H1 (cell line): Measurements from ENCODE around the gene ARHGEF25. TPM values are rescaled to one million over a fixed set of nuclear protein-coding genes. Genes with fewer than 3 reads are reported as not detected.

ENCODE experiments used
- CTCF ChIA-PET: fragments of 300-600 bp; sonication (Branson Sonifier 250); formaldehyde crosslinking; loops from one replicate; lab custom pipeline; 2021; ENCODE audit not compliant: partially characterized antibody; lab: Charles Lee
- POLR2A ChIA-PET: fragments of 300-600 bp; sonication (Branson Sonifier 250); formaldehyde crosslinking; loops from one replicate; lab custom pipeline; 2021; ENCODE audit warnings: inconsistent platforms; ENCODE audit not compliant: partially characterized antibody; lab: Charles Lee
- DNase-seq, 2 experiments: peaks; one replicate each; pipeline versions ENCODE4 v3.0.0 to v3.0.0-alpha.2; 2010 to 2022; ENCODE audit warnings: low spot score in 2 of 2, low read depth in 1 of 2, mixed read lengths in 1 of 2
- FAIRE-seq: peaks from 2 replicates; lab custom pipeline; 2011; peaks lifted over from hg19 to GRCh38; lab: Jason Lieb, UNC
- H2AFZ ChIP-seq: 2 replicates; pipeline ENCODE4 v1.8.1; 2012; ENCODE audit warnings: low read length, inconsistent platforms
- H2AK5ac ChIP-seq: 2 replicates; pipeline ENCODE4 v1.6.1; 2013; ENCODE audit warnings: low read depth, low read length
- H2BK120ac ChIP-seq: replicated peaks from 2 replicates; pipeline ENCODE3; 2013; ENCODE audit warnings: low read depth, low read length, inconsistent platforms
- H2BK12ac ChIP-seq: 2 replicates; pipeline ENCODE4 v1.6.1; 2013; ENCODE audit warnings: low read depth, low read length
- H2BK15ac ChIP-seq: 2 replicates; pipeline ENCODE4 v1.6.1; 2013; ENCODE audit warnings: low read length
- H2BK20ac ChIP-seq: 2 replicates; pipeline ENCODE4 v1.6.1; 2013; ENCODE audit warnings: low read length
- H2BK5ac ChIP-seq: 2 replicates; pipeline ENCODE4 v1.6.1; 2013; ENCODE audit warnings: low read depth, low read length
- H3K14ac ChIP-seq: 2 replicates; pipeline ENCODE4 v1.6.1; 2013; ENCODE audit warnings: inconsistent platforms; ENCODE audit not compliant: insufficient read length
- H3K18ac ChIP-seq: 2 replicates; pipeline ENCODE4 v1.6.1; 2013; ENCODE audit warnings: low read length; ENCODE audit errors: extremely low read depth
- H3K23ac ChIP-seq: 2 replicates; pipeline ENCODE4 v1.6.1; 2013; ENCODE audit warnings: inconsistent platforms; ENCODE audit not compliant: insufficient read length
- H3K23me2 ChIP-seq: 2 replicates; pipeline ENCODE4 v1.6.1; 2013; ENCODE audit warnings: low read depth, low read length
- H3K27ac ChIP-seq: 2 replicates; pipeline ENCODE4 v1.6.1; 2011; ENCODE audit warnings: low read depth, low read length, inconsistent platforms
- H3K27me3 ChIP-seq, 4 experiments: replicated peaks in 1 of 4; 1 replicate in 1 of 4; 2 replicates in 3 of 4; pipeline versions ENCODE4 v1.6.1 to v1.8.1; 2011 to 2013; ENCODE audit warnings: low read length in 3 of 4, mild to moderate bottlenecking in 3 of 4, inconsistent platforms in 2 of 4, mixed read lengths in 2 of 4, moderate library complexity in 1 of 4; ENCODE audit not compliant: control insufficient read depth in 3 of 4, insufficient read depth in 3 of 4; ENCODE audit errors: extremely low read depth in 1 of 4
- H3K36me3 ChIP-seq, 4 experiments: 2 replicates each; pipeline versions ENCODE4 v1.6.1 to v1.8.1; 2011 to 2013; ENCODE audit warnings: mild to moderate bottlenecking in 4 of 4, low read length in 3 of 4, moderate library complexity in 2 of 4, control low read depth in 1 of 4, inconsistent platforms in 1 of 4; ENCODE audit not compliant: insufficient read depth in 4 of 4, control insufficient read depth in 2 of 4
- H3K4ac ChIP-seq: replicated peaks from 2 replicates; pipeline ENCODE3; 2013; ENCODE audit warnings: low read length, low read depth, mixed read lengths, inconsistent platforms; ENCODE audit not compliant: insufficient read length
- H3K4me1 ChIP-seq, 4 experiments: replicated peaks in 1 of 4; 1 replicate in 1 of 4; 2 replicates in 3 of 4; pipeline versions ENCODE4 v1.6.1 to v1.8.1; 2011 to 2013; ENCODE audit warnings: low read length in 3 of 4, inconsistent platforms in 2 of 4, mixed read lengths in 1 of 4; ENCODE audit not compliant: insufficient read depth in 4 of 4, control insufficient read depth in 3 of 4
- H3K4me2 ChIP-seq, 2 experiments: 2 replicates each; pipeline versions ENCODE4 v1.6.1 to v1.8.1; 2011 to 2013; ENCODE audit warnings: low read depth in 2 of 2, low read length in 2 of 2, control low read depth in 1 of 2, inconsistent platforms in 1 of 2, mild to moderate bottlenecking in 1 of 2; ENCODE audit not compliant: insufficient read depth in 1 of 2
- H3K4me3 ChIP-seq, 4 experiments: fragments of 200-600, 300-600 bp in 1 of 4; sonication (generic), shearing (Covaris generic), sonication (Bioruptor Twin) in 1 of 4; 2 replicates each; pipeline versions ENCODE4 v1.5.1 to v1.8.1; 2011 to 2016; ENCODE audit warnings: low read length in 4 of 4, low read depth in 3 of 4, control low read depth in 2 of 4, inconsistent platforms in 2 of 4, mild to moderate bottlenecking in 2 of 4, mixed read lengths in 1 of 4, moderate library complexity in 1 of 4; ENCODE audit not compliant: insufficient read depth in 2 of 4; ENCODE audit errors: extremely low read depth in 1 of 4
- H3K56ac ChIP-seq: replicated peaks from 2 replicates; pipeline ENCODE3; 2013; ENCODE audit warnings: low read depth, mild to moderate bottlenecking, mixed read lengths, low read length, inconsistent platforms; ENCODE audit not compliant: insufficient read length
- H3K79me1 ChIP-seq: 2 replicates; pipeline ENCODE4 v1.6.1; 2013; ENCODE audit warnings: low read depth, low read length, control low read depth
- H3K79me2 ChIP-seq, 2 experiments: 2 replicates each; pipeline versions ENCODE4 v1.6.1 to v1.8.1; 2012 to 2013; ENCODE audit warnings: low read length in 2 of 2, mild to moderate bottlenecking in 2 of 2, inconsistent platforms in 1 of 2; ENCODE audit not compliant: insufficient read depth in 2 of 2, control insufficient read depth in 1 of 2
- H3K9ac ChIP-seq, 4 experiments: replicated peaks in 1 of 4; 1 replicate in 1 of 4; 2 replicates in 3 of 4; pipeline versions ENCODE4 v1.6.1 to v1.8.1; 2011 to 2013; ENCODE audit warnings: low read depth in 3 of 4, low read length in 3 of 4, control low read depth in 2 of 4, mild to moderate bottlenecking in 2 of 4, moderate library complexity in 2 of 4, inconsistent platforms in 1 of 4; ENCODE audit errors: extremely low read depth in 1 of 4
- H3K9me3 ChIP-seq, 2 experiments: 2 replicates each; pipeline versions ENCODE4 v1.6.1 to v1.8.1; 2012 to 2013; ENCODE audit warnings: mild to moderate bottlenecking in 2 of 2, moderate library complexity in 2 of 2, control low read depth in 1 of 2, inconsistent platforms in 1 of 2, low read depth in 1 of 2, low read length in 1 of 2, mixed read lengths in 1 of 2; ENCODE audit not compliant: insufficient read depth in 2 of 2
- H4K20me1 ChIP-seq, 2 experiments: replicated peaks in 1 of 2; 2 replicates each; pipeline versions ENCODE3 to v1.8.1; 2011 to 2013; ENCODE audit warnings: inconsistent platforms in 2 of 2, low read length in 2 of 2, mild to moderate bottlenecking in 1 of 2; ENCODE audit not compliant: insufficient read depth in 2 of 2, control insufficient read depth in 1 of 2
- H4K5ac ChIP-seq: 2 replicates; pipeline ENCODE4 v1.6.1; 2013; ENCODE audit warnings: low read length, low read depth, mixed read lengths, inconsistent platforms; ENCODE audit not compliant: insufficient read length
- H4K8ac ChIP-seq: 2 replicates; pipeline ENCODE4 v1.8.0; 2013; ENCODE audit warnings: mild to moderate bottlenecking, moderate library complexity, low read length, inconsistent platforms; ENCODE audit not compliant: insufficient read depth; ENCODE audit errors: extremely low read depth
- H4K91ac ChIP-seq: replicated peaks from 2 replicates; pipeline ENCODE3; 2013; ENCODE audit warnings: low read length, mixed read lengths, inconsistent platforms; ENCODE audit not compliant: insufficient read length
- FOSL1 ChIP-seq: IDR thresholded peaks from 2 replicates; pipeline ENCODE4 v1.6.1; 2011; ENCODE audit warnings: mild to moderate bottlenecking, low read depth, low read length, moderate library complexity; ENCODE audit not compliant: insufficient read depth
- JUN ChIP-seq: IDR thresholded peaks from 2 replicates; pipeline ENCODE4 v1.6.1; 2011; ENCODE audit warnings: low read depth, mild to moderate bottlenecking, improper control_type of control experiment, low read length
- KDM1A ChIP-seq: fragments of 200-600, 300-600 bp; sonication (generic); IDR thresholded peaks from 2 replicates; pipeline ENCODE4 v1.7.1; 2016; ENCODE audit warnings: mild to moderate bottlenecking, low read length, borderline replicate concordance
- KDM4A ChIP-seq: IDR thresholded peaks from one replicate; pipeline ENCODE4 v1.7.1; 2012; ENCODE audit warnings: low read depth, mild to moderate bottlenecking, moderate library complexity, low read length, inconsistent platforms; ENCODE audit not compliant: severe bottlenecking
- NRF1 ChIP-seq: IDR thresholded peaks from 2 replicates; pipeline ENCODE4 v1.6.1; 2011; ENCODE audit warnings: mild to moderate bottlenecking, low read depth, low read length, improper control_type of control experiment
- PHF8 ChIP-seq: fragments of 200-600 bp; sonication (generic); conservative IDR thresholded peaks from 2 replicates; pipeline ENCODE4 v1.7.1; 2012; ENCODE audit warnings: low read depth, mild to moderate bottlenecking, inconsistent platforms, low read length, moderate library complexity
- POLR2A ChIP-seq, 2 experiments: IDR thresholded peaks; 1 replicate in 1 of 2; 2 replicates in 1 of 2; pipeline ENCODE4 v1.6.1; 2011; ENCODE audit warnings: low read depth in 2 of 2, low read length in 2 of 2, mild to moderate bottlenecking in 2 of 2; ENCODE audit errors: control extremely low read depth in 1 of 2
- POLR2AphosphoS5 ChIP-seq: IDR thresholded peaks from 2 replicates; pipeline ENCODE4 v1.6.1; 2011; ENCODE audit warnings: low read depth, low read length
- SIX5 ChIP-seq: IDR thresholded peaks from 2 replicates; pipeline ENCODE4 v1.6.1; 2011; ENCODE audit warnings: mild to moderate bottlenecking, low read depth, low read length
- SP1 ChIP-seq: IDR thresholded peaks from 2 replicates; pipeline ENCODE4 v1.6.1; 2011; ENCODE audit warnings: low read depth, low read length
- TBP ChIP-seq: IDR thresholded peaks from 2 replicates; pipeline ENCODE4 v1.6.1; 2011; ENCODE audit warnings: low read depth, low read length, improper control_type of control experiment
- TCF12 ChIP-seq: IDR thresholded peaks from 2 replicates; pipeline ENCODE4 v1.6.1; 2011; ENCODE audit warnings: low read depth, mild to moderate bottlenecking, low read length
- WGBS, 2 experiments: shearing (Covaris generic) in 1 of 2; methylation state at CpG; one replicate each; pipeline versions ENCODE4 v1.1.6 to v1.1.7; 2013 to 2015; ENCODE audit warnings: low lambda C conversion rate in 2 of 2, mixed read lengths in 2 of 2, inconsistent platforms in 1 of 2, low coverage in 1 of 2, missing lambda C conversion rate in 1 of 2; ENCODE audit not compliant: insufficient replicate concordance in 2 of 2, insufficient coverage in 1 of 2, insufficient read length in 1 of 2; ENCODE audit errors: extremely low coverage in 1 of 2, missing lambda C conversion rate in 1 of 2; 5-methylcytosine and 5-hydroxymethylcytosine counted together
- polyA plus RNA-seq, 7 experiments: library from polyadenylated mRNA; depleted of rRNA in 3 of 7; stranded (reverse) in 5 of 7; unstranded in 2 of 7; fragments of >200 nt in 5 of 7; fragments of 200-250 nt in 2 of 7; gene quantifications; 1 replicate in 5 of 7; 2 replicates in 1 of 7; 4 replicates in 1 of 7; pipeline versions ENCODE4 v1.2.1 to v1.2.3, GENCODE V29; 2011 to 2013; ENCODE audit warnings: missing spikeins in 2 of 7, mixed read lengths in 2 of 7
- total RNA-seq: library from RNA; stranded (reverse); fragmentation: NEBNext Ultra II Directional; extraction: Animal tissue kit (Norgen Biotek cat#: 25700); gene quantifications from 2 replicates; pipeline ENCODE4 v1.2.1, GENCODE V29; 2021

The ARHGEF25 gene
- total and polyA plus RNA-seq, 2 of the 8 experiments (the other 6 are each of a cell fraction or from before 2014, with no cell fraction given), result 5.9 to 8.8 TPM

DNA sequence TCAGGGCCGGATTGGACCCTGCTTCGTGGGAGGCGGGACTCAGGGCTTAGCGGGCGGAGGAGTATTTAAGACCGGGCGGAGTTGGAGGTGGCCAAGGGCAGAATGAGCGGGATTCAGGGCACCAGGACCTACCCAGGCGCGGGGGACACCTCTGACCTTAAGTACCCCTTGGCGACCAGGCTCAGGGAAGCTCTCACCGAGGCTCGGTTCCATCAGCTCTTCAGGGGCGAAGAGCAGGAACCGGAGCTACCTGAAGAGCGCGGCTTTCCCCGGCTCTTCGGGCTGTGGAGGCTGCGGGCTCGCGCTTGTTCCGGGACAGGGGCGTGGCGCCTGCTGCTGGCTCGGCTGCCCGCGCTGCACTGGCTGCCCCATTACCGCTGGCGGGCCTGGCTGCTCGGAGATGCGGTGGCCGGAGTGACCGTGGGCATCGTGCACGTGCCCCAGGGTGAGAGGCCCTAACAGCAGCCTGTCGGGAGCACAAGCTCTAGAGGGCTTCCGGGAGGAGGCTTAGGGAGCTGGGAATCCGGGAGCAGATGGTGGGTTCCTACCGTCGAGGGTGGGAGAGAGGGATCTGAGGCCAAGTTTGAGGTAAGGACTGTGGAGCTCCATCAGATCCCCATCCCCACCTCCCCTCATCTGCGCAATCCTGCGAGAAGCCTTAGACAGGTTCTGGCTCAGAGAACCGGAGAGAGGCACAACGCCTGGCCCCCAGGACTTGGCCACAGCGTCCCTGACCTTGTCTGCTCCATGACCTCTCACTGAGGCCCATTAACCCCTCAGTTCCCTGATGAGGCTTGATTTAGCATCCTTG, 8.4 kb downstream of the ARHGEF25 start:
- ChIA-PET CTCF (interaction anchor here (0.8 to 10.7 kb wide), 18 partner anchors 8 to 405 kb away, joined by 3 to 201 read pairs (median 6); partner anchors contain the start of genes ARHGEF25, B4GALNT1, DTX3 and MARCHF9), POLR2A (interaction anchor here (0.7 to 3.6 kb wide), 16 partner anchors 10 to 125 kb away, joined by 3 to 45 read pairs (median 4); partner anchors contain the start of genes ARHGEF25, B4GALNT1, PIP4K2C and TSPAN31)
- H3K79me1 ChIP-seq, result 0 out of 2 replicates have a peak, but pooled peaks cover 2% of the 10 kb centered on the region
- H2BK15ac ChIP-seq, result no peak overlapping the region
- no peak overlapping the region for H2BK20ac ChIP-seq
- no peak overlapping the region for H3K23ac ChIP-seq
- no peak overlapping the region for H3K4ac ChIP-seq
- no peak overlapping the region; the same call in 1 of the 2 replicates for H4K8ac ChIP-seq
- no peaks in the 10 kb centered on the region for H3K79me2 ChIP-seq
- H3K27me3 ChIP-seq, result peaks cover 66 to 96% (median 95%) of the 10 kb centered on the region in 4 experiments
- no peak overlapping the region for H3K56ac ChIP-seq
- H4K91ac ChIP-seq, result no peak overlapping the region
- no peak overlapping the region for H4K5ac ChIP-seq
- H4K20me1 ChIP-seq, result peaks cover 0 to 33% of the 10 kb centered on the region in 2 experiments
- H3K27ac ChIP-seq, result no peak overlapping the region
- 6% methylated on average over 38 of the region's 46 CpGs; no CpG with 5 or more reads in 1 of the 2 experiments for WGBS, 2 experiments
- H2BK5ac ChIP-seq, result no peak overlapping the region
- H3K9me3 ChIP-seq, result no peaks in the 10 kb centered on the region; a peak in 1 of 4 replicates
- FAIRE-seq (no peak), DNase-seq (peak in 1 of 2 experiments; percentile 75)
- peak overlapping the region; percentile 11 to 48 (median 37); a peak in 7 of 8 replicates for H3K4me3 ChIP-seq
- no peak overlapping the region for H3K14ac ChIP-seq
- H2BK12ac ChIP-seq, result 0 out of 2 replicates have a peak overlapping the region, but pooled peaks have one; percentile 50
- H2BK120ac ChIP-seq, result no peak overlapping the region
- H2AK5ac ChIP-seq, result no peak overlapping the region; the same call in 1 of the 2 replicates
- peaks cover 0 to 18% (median 11%) of the 10 kb centered on the region in 4 experiments; a peak in 6 of 7 replicates for H3K4me1 ChIP-seq
- H3K4me2 ChIP-seq, result peak overlapping the region; percentile 54 to 74
- no peaks in the 10 kb centered on the region for H3K36me3 ChIP-seq
- H2AFZ ChIP-seq, result no peak overlapping the region
- peak overlapping the region; percentile 60; the same call in 1 of the 2 replicates for H3K18ac ChIP-seq
- no peak overlapping the region for H3K9ac ChIP-seq
- H3K23me2 ChIP-seq, result peaks cover 7% of the 10 kb centered on the region; the same call in 1 of the 2 replicates
- TF ChIP-seq SP1, result no peak
- no peak for TF ChIP-seq POLR2AphosphoS5
- no peak for TF ChIP-seq PHF8
- TF ChIP-seq TBP, result peak; percentile 14; the same call in 1 of the 2 replicates
- TF ChIP-seq FOSL1, result no peak
- TF ChIP-seq SIX5, result no peak
- no peak for TF ChIP-seq JUN
- TF ChIP-seq KDM1A, result no peak; the same call in 1 of the 2 replicates
- TF ChIP-seq KDM4A, result peak; percentile 50
- no peak for TF ChIP-seq NRF1
- TF ChIP-seq POLR2A (IDR thresholded peaks at IDR 0.05; ENCODE audit: control extremely low read depth in 1 of 2, low read depth in 2 of 2, low read length in 2 of 2), result no peak
- no peak for TF ChIP-seq TCF12
